ENCODE results near the gene FDXR. TPM values are rescaled to one million over a fixed set of nuclear protein-coding genes. Genes with fewer than 3 reads are reported as not detected.
A peak's percentile ranks its signal among the peaks of the same experiment; 100 is the strongest.

The FDXR gene, protein sequence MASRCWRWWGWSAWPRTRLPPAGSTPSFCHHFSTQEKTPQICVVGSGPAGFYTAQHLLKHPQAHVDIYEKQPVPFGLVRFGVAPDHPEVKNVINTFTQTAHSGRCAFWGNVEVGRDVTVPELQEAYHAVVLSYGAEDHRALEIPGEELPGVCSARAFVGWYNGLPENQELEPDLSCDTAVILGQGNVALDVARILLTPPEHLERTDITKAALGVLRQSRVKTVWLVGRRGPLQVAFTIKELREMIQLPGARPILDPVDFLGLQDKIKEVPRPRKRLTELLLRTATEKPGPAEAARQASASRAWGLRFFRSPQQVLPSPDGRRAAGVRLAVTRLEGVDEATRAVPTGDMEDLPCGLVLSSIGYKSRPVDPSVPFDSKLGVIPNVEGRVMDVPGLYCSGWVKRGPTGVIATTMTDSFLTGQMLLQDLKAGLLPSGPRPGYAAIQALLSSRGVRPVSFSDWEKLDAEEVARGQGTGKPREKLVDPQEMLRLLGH
- total RNA-seq = 4.6 and 5.5 TPM in 2 replicates

- ChIA-PET CTCF (interaction anchor here (0.9 to 2.1 kb wide), 7 partner anchors 7 to 215 kb away, joined by 3 to 8 read pairs (median 4); no protein-coding TSS in a partner anchor), POLR2A (interaction anchor here (0.7 to 2.1 kb wide), 22 partner anchors 10 to 1033 kb away, joined by 3 to 28 read pairs (median 5); partner anchors contain the start of genes KCTD2, MRPL58, NAT9 and NT5C)
- peak within 1 kb of the TSS; percentile 94 for H3K4me3 Mint-ChIP-seq
- DNase-seq = no peak
- H3K9me3 Mint-ChIP-seq = no peaks in the 10 kb centered on the region
- no peaks in the 10 kb centered on the region for H3K36me3 Mint-ChIP-seq (ENCODE audit: low read depth)
- TF ChIP-seq, protein P1, sequence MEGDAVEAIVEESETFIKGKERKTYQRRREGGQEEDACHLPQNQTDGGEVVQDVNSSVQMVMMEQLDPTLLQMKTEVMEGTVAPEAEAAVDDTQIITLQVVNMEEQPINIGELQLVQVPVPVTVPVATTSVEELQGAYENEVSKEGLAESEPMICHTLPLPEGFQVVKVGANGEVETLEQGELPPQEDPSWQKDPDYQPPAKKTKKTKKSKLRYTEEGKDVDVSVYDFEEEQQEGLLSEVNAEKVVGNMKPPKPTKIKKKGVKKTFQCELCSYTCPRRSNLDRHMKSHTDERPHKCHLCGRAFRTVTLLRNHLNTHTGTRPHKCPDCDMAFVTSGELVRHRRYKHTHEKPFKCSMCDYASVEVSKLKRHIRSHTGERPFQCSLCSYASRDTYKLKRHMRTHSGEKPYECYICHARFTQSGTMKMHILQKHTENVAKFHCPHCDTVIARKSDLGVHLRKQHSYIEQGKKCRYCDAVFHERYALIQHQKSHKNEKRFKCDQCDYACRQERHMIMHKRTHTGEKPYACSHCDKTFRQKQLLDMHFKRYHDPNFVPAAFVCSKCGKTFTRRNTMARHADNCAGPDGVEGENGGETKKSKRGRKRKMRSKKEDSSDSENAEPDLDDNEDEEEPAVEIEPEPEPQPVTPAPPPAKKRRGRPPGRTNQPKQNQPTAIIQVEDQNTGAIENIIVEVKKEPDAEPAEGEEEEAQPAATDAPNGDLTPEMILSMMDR (IDR thresholded peaks at IDR 0.05) = no peak
- intact Hi-C loops (cut with micrococcal nuclease) = loop anchor here (1.0 to 5.0 kb wide), 6 partner anchors 124 to 660 kb away; partner anchors contain the start of genes ATP5PD, KCTD2, LLGL2 and NHERF1
- peak within 1 kb of the TSS; percentile 94 for H3K27ac Mint-ChIP-seq
- H3K27me3 Mint-ChIP-seq = no peaks in the 10 kb centered on the region
- peak; percentile 0 for ATAC-seq (ENCODE audit: low read depth)
- peaks cover 22% of the 10 kb centered on the region for H3K4me1 Mint-ChIP-seq
These were observed at the start of gene FDXR for GRCh38 chr17:74872313-74873036. TSS of gene FDXR (minus strand) at chr17:74872994. CDS start at chr17:74872944, 50 bp downstream.

GRCh38 chr17:74922172-74922571 lies 49.4 kb upstream of the FDXR start:
- H3K4me3 Mint-ChIP-seq = no peak overlapping the region
- CTCF ChIA-PET = no interaction called here
- intact Hi-C loops (cut with micrococcal nuclease) = loop anchor here (5.0 kb wide), 1 partner anchor 285 kb away; the partner anchor contains the start of gene NUP85

DNA sequence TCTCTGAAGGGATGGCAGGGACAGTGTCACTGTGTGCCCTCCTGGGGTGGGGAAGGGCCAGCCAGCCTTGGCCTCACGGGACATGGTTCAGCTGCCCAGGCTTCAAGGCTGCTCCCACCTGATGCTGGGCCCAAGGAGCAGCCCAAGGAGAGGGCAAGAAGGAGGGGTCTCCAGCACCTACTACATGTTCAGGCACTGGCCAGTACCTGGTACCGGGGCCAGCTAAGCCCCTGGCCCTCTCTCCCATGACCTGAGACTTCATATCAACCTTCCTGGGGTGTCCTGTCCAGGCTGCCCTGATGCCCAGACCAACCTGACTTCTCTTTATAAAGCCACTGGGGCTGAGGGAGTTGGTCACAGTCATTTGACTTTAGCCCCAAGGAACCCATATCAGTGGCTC lies 49.0 kb upstream of the FDXR start:
- H3K9me3 Mint-ChIP-seq = no peaks in the 10 kb centered on the region
- ATAC-seq (ENCODE audit: low read depth) (no peak), DNase-seq (no peak)
- H3K4me1 Mint-ChIP-seq = peaks cover 21% of the 10 kb centered on the region
- intact Hi-C loops (cut with micrococcal nuclease) = loop anchor here (5.0 kb wide), 1 partner anchor 286 kb away; the partner anchor contains the start of gene NUP85
- peaks cover 52% of the 10 kb centered on the region for H3K27me3 Mint-ChIP-seq
- H3K4me3 Mint-ChIP-seq = no peak overlapping the region
- TF ChIP-seq, protein P1 (IDR thresholded peaks at IDR 0.05) = no peak
- no peaks in the 10 kb centered on the region for H3K36me3 Mint-ChIP-seq (ENCODE audit: low read depth)
- ChIA-PET POLR2A (no interaction called here), CTCF (no interaction called here)
- no peak overlapping the region for H3K27ac Mint-ChIP-seq

More at GRCh38 chr17:74922172-74922571, 49.4 kb upstream of the FDXR start:
- Mint-ChIP-seq H3K27ac (no peak overlapping the region), H3K36me3 (ENCODE audit: low read depth) (no peaks in the 10 kb centered on the region), H3K9me3 (no peaks in the 10 kb centered on the region), H3K4me1 (peaks cover 21% of the 10 kb centered on the region), H3K27me3 (peaks cover 49% of the 10 kb centered on the region)
- TF ChIP-seq, protein P1 (IDR thresholded peaks at IDR 0.05) = no peak
- ATAC-seq (ENCODE audit: low read depth) = no peak
- no peak for DNase-seq
- POLR2A ChIA-PET = no interaction called here

GRCh38 chr17:74921026-74921681 lies 48.4 kb upstream of the FDXR start:
- CTCF ChIA-PET = no interaction called here
- peak overlapping the region; percentile 35 for H3K27ac Mint-ChIP-seq
- H3K9me3 Mint-ChIP-seq = no peaks in the 10 kb centered on the region
- DNase-seq (no peak), ATAC-seq (ENCODE audit: low read depth) (no peak)
- peaks cover 21% of the 10 kb centered on the region for H3K4me1 Mint-ChIP-seq
- peaks cover 53% of the 10 kb centered on the region for H3K27me3 Mint-ChIP-seq
- POLR2A ChIA-PET = no interaction called here
- intact Hi-C loops (cut with micrococcal nuclease) = loop anchor here (5.0 kb wide), 1 partner anchor 286 kb away; the partner anchor contains the start of gene NUP85
- no peaks in the 10 kb centered on the region for H3K36me3 Mint-ChIP-seq (ENCODE audit: low read depth)
- H3K4me3 Mint-ChIP-seq = no peak overlapping the region
- TF ChIP-seq, protein P1 (IDR thresholded peaks at IDR 0.05) = no peak

Measured in activated B cell treated with CpG ODN at 0.5 μM for 24 hours (primary cell).